Stimulated activated CD4-positive, alpha-beta T cell treated with anti-CD3 and anti-CD28 coated beads, Interleukin-15, amount 100 ng/mL, for 1 hour (primary cell): ENCODE data around the gene NSG2.

ENCODE experiments used
- DNase-seq, 2 donors: peaks; one replicate each; pipeline ENCODE4 v3.0.0-alpha.2; 2020; ENCODE audit warnings: low read depth in 1 of 2, low spot score in 1 of 2

The NSG2 gene

GRCh38 chr5:174149426-174149825 lies 103.9 kb downstream of the NSG2 start:
- no peak for DNase-seq

- no peak for DNase-seq
Observed at GRCh38 chr5:174149989-174150388, 104.5 kb downstream of the NSG2 start.

- DNase-seq, result no peak
Observed at GRCh38 chr5:174151599-174152181, 106.2 kb downstream of the NSG2 start.

- no peak for DNase-seq
Observed at GRCh38 chr5:174154559-174154958, 109.1 kb downstream of the NSG2 start.

GRCh38 chr5:174155281-174155680 lies 109.8 kb downstream of the NSG2 start:
- no peak for DNase-seq

- DNase-seq, result no peak
Observed at GRCh38 chr5:174155706-174156105, 110.2 kb downstream of the NSG2 start.

GRCh38 chr5:174157048-174157447 lies 111.5 kb downstream of the NSG2 start:
- DNase-seq, result no peak
